HL-60 (cell line): ENCODE data around the gene TBK1.
"Not testable (repeated sequence)": the region's sequence is repeated elsewhere in the genome, so short reads cannot be mapped to it uniquely, and the experiment has no call there.

Experiments used
- GABPA ChIP-seq: IDR thresholded peaks from 2 replicates; pipeline ENCODE4 v1.6.1; 2012; ENCODE audit warnings: low read depth
- POLR2AphosphoS5 ChIP-seq: IDR thresholded peaks from 2 replicates; pipeline ENCODE4 v1.6.1; 2012; ENCODE audit warnings: low read depth
- REST ChIP-seq: IDR thresholded peaks from 2 replicates; pipeline ENCODE4 v1.6.1; 2012; ENCODE audit warnings: low read depth; ENCODE audit not compliant: insufficient replicate concordance
- TF ChIP-seq, protein P1 (sequence below): IDR thresholded peaks from one replicate; pipeline ENCODE4 v1.5.1; 2011; ENCODE audit warnings: low read length, control low read depth, inconsistent platforms; ENCODE audit not compliant: insufficient read depth

DNA sequence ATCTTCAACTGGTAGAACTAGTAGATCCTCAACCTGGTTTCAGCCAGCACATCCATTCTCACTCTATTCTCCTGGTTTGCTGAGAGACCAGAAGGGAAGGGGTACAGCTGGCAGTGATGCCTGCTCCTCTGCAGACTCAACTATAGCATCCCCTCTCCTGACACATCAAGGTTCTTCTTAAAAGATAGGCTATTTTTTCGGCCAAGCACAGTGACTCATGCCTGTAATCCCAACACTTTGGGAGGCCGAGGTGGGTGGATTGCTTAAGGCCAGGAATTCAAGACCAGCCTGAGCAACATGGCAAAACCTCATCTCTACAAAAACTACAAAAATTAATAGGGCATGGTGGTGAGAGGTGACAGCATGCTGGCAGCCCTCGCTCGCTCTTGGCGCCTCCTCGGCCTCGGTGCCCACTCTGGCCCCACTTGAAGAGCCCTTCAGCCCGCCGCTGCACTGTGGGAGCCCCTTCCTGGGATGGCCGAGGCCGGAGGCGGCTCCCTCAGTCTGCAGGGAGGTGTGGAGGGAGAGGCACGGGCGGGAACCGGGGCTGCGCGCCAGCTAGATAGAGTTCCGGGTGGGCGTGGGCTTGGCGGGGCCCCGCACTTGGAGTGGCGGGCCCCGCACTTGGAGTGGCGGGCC is 90.6 kb downstream of the TBK1 start:
- TF ChIP-seq, protein P1, sequence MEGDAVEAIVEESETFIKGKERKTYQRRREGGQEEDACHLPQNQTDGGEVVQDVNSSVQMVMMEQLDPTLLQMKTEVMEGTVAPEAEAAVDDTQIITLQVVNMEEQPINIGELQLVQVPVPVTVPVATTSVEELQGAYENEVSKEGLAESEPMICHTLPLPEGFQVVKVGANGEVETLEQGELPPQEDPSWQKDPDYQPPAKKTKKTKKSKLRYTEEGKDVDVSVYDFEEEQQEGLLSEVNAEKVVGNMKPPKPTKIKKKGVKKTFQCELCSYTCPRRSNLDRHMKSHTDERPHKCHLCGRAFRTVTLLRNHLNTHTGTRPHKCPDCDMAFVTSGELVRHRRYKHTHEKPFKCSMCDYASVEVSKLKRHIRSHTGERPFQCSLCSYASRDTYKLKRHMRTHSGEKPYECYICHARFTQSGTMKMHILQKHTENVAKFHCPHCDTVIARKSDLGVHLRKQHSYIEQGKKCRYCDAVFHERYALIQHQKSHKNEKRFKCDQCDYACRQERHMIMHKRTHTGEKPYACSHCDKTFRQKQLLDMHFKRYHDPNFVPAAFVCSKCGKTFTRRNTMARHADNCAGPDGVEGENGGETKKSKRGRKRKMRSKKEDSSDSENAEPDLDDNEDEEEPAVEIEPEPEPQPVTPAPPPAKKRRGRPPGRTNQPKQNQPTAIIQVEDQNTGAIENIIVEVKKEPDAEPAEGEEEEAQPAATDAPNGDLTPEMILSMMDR, result not testable (repeated sequence)
- not testable (repeated sequence) for TF ChIP-seq POLR2AphosphoS5, REST, GABPA
